ENCODE measurements around the gene FBH1.
"Not testable (repeated sequence)": the region's sequence is repeated elsewhere in the genome, so short reads cannot be mapped to it uniquely, and the experiment has no call there.

FBH1 gene

GRCh38 chr10:5941579-5941978 is 51.5 kb downstream of the FBH1 start:
- no peak for DNase-seq (ENCODE audit: low read depth)

GRCh38 chr10:5942001-5942400 is 52.0 kb downstream of the FBH1 start:
- DNase-seq (ENCODE audit: low read depth): no peak

DNA sequence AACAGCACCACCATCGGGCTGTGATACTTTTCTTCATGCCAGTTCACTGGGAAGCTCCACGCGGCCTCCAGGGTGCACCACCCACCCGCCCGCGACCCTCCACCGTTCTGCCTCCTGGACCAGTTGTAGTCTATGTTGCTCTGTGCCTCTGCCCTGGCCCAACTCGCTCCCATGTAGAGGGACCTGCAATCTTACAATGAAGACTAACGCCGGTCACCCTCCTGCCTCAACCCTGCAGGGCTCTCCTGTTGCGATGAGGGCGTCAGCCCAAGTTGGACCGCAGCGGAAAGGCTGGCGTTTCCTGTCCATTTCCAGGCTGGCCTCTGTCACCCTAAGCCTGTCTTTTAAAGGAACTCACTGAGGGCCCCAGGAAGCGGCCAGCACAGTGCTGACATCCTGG is 52.4 kb downstream of the FBH1 start:
- no peak for DNase-seq (ENCODE audit: low read depth)

DNA sequence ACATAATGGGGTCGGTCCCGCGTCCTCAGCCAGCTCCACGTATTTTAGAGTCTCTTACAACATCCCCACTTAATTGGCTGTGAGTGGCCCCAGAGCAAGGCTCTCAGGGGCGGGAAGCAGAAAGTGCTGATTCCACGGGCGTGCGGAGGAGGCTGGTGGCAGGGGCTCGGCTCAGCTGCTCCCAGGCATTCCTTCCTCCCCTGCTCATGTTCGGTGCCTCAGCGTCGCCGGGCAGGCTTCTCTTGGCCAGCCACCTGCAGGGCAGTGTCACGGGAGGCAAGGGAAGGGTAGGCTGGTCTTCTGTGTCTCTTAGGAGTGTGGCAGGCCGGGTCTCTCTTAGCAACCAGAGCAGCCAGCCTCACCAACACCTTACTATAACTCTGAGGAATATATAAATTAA is 53.5 kb downstream of the FBH1 start:
- peak; percentile 26 for DNase-seq (ENCODE audit: low read depth)

DNA sequence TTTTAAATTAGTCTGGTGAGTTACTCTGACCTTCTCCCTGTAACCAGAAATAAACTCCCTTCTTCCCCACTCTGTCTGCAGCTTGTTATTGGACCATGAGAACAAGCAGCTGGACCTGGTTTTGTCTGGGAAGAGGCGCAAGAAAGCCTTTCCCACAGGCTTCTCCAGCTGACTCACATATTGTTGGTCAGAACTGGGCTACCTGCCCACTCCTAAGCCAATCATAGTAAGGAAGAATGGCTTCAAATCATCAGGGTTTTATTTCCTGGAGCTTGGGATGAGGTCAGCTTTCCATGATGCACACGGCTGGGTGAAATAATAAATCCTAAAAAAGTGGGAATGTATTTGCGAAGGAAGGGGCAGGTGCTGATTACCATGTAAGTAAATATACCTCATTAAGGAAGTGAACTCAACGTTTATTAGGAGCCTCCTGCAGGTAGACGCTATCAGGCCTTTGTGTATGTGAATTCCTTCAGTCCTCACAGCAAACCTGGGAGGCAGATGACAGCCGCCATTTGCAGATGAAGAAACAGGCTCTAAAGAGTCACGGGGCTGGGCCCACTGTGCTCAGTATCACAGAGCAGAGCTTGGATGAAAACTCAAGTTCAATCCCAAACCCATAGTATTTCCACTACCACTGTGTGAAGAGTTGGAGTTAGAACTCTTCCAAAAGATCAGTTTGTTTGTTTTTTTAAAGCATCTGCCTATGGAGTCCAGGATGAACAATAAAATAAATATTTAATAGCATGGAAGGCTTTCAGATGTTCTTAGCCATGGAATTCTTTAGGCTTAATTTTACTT is 54.5 kb downstream of the FBH1 start:
- peak; percentile 99 for DNase-seq (ENCODE audit: low read depth)

- DNase-seq (ENCODE audit: low read depth): no peak
Observed at GRCh38 chr10:5945190-5945509, 55.1 kb downstream of the FBH1 start.

DNA sequence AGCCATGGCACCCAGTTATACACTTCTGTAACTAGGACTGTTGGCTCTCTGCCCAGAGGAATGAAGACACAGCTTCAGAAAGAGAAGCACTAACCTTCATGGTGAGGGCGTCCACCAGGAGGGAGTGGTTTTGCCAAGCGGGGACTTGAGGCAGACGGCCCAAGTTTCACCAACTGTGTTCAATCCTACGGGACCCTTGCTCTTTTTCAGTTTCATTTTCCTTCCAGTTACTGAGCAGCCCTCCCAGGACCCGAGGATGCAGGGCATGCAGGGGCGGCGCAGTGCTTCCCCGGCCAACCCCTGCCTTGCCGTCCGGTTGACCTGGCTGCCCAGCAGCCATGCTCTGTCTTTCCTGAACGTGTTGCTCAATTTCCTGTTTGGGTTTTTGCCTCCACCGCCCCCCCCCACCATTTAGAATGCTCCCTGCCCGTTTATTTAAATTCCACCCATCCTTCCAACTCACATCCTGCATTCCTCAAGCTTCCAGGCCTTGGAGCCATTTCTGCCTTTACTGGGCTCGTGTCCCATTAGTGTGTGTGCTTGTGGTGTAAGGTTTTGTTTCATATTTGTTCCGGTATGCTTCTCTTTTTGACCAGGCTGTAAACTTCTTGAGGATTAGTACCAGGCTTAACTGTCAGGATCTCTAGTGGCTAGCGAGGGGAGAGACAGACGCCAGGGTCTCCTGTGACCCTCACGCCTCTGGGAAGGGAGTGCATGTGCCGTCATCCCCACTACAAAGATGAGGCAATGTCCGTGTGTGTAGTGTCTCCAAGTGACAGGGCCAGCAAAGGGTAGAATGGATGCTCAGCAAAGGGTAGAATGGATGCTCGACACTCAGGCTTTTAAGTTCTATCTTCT is 55.7 kb downstream of the FBH1 start:
- peak; percentile 98 for DNase-seq (ENCODE audit: low read depth)

DNA sequence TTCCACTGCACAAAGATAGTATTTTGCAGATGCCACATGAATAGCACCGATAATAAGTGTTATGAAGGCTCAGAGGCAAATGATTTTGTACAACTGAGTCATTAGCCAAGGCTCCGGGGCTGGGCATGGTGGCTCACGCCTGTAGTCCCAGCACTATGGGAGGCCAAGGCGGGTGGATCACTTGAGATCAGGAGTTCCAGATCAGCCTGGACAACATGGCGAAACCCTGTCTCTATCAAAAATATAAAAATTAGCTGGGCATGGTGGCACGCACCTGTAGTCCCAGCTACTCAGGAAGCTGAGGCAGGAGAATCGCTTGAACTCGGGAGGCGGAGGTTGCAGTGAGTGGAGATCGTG is 56.4 kb downstream of the FBH1 start:
- not testable (repeated sequence) for DNase-seq (ENCODE audit: low read depth)

DNA sequence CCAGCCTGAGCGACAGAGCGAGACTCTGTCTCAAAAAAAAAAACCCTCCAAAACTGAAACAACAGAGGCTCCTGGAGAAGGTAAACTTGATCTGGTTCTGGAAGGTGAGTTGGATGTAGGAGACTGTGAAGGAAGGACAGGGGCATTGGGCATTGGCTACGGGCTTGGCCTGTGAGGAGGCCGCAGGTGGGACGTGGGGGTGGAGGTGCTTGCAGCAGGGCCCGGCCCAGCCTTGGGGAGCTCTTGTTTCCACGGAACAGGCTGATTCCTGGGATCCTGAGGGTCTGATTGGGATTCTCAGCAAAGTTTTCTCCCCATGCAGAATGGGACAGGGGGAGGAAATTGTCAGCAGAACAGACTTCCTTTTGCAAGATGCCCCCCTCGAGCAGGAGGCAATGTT is 56.7 kb downstream of the FBH1 start:
- no peak for DNase-seq (ENCODE audit: low read depth)

DNA sequence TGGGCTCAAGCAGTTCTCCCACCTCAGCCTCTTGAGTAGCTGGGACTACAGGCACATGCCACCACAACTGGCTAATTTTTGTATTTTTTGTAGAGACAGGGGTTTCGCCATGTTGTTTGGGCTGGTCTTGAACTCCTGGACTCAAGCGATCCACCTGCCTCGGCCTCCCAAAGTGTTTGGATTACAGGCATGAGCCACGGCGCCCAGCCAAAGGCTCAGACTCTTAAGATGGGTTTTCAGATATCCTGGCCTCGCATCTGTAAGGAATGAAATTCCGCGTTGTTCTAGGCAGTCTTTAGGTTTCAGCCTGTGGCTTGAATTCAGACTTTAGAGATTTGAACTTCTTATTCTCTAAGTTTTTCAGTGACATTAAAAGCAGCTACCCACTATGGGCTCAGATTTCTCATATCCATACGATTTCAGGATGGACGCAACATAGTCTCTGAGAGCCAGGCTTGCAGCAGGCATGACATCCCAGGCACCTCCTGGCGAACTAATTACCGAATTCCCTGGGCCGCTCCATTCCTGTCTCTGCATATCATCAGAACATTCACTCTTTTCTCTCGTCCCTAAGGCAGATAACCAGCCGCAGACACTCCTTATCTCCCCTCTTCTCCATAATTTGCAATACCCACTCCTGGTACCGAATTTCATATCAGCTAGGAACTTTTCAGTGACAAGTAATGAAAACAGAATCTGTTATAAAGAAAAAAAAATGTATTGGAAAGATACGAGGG is 57.6 kb downstream of the FBH1 start:
- no peak for DNase-seq (ENCODE audit: low read depth)

DNA sequence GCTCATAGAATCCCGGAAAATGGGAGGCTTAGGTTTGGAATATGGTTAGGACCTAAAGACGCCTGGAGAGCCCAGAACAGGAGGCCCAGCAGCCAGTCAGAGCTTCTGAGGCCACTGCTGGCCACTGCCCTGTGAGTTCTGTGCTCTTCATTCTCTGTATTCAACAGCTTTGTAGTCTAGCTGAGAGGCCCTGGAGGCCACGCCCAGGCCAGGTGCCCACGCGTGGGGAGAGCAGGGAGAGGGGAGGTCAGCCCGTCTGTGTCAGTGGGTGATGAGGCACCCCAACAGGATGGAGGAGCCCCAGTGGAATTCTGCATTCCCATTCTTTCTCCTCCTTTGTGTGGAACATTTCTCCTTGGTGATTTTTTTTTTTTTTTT is 58.2 kb downstream of the FBH1 start:
- DNase-seq (ENCODE audit: low read depth): no peak

DNA sequence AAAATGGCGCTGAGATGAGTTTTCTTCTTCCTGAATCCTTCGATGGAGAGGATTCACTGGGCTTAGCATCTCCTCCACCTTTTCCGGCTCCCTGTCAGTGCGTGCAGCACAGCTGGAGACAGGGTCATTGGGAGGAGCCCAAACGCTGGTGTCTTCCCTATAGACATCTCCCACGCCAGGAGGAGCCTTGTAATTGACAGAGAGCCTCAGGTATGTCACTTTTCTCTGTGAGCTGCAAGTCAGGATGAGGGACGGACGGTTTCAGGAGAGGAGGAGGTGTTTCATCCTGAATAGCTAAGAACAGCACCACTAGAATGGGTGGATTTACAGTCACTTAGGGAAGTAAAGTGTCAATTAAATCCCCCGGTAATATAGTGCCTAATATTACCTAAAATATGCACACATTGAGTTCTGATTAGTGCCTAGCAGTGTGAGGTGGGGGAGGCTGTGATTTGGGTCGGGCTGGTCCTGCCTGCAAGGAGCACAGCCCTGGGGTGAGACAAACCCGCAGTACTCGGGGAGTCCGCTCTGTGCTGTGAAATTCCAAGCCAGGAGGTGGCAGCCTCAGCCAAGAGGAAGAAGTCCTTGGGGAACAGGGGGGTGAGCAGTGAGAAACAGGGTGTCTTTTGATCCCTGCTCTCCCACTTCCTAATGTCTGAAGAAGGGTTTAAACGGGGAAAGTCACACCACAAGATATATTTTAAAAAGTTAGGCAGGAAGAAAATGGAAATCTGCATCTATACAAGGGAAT is 59.1 kb downstream of the FBH1 start:
- DNase-seq (ENCODE audit: low read depth): peak; percentile 61

- no peak for DNase-seq (ENCODE audit: low read depth)
Observed at GRCh38 chr10:5951167-5951711, 61.2 kb downstream of the FBH1 start.

- no peak for DNase-seq (ENCODE audit: low read depth)
Observed at GRCh38 chr10:5951721-5952407, 61.8 kb downstream of the FBH1 start.

DNA sequence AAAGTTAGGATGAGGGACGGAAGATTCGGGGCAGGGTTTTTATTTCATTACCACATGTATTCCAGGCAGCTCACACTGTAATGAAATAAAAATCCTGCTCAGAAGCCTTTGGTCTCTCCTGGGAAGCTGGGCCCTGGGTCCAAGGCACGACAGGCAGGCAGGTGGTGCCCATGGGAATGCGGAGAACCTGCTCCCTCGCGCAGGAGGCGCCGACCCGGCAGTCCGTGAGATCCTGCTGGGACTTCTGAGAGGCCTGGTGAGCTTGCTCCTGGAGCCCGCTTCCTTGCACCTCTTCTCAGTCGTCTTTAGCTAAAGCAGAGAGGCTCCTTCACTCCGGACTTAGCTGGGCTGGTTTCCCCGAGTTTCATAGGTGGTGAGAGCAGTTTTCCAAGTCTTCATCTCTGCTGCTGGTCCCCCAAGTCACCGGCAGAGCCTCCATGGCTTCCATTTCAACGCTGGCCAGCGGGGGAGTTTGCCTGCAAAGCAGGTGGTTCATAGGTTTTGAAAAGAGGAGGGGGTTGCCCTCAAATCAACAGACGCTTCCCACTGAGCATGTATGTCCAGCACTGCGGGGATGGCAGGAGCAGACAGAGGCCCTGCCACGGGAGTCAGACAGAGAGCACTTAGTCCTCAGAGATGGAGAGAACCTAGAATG is 62.8 kb downstream of the FBH1 start:
- DNase-seq (ENCODE audit: low read depth): no peak

DNA sequence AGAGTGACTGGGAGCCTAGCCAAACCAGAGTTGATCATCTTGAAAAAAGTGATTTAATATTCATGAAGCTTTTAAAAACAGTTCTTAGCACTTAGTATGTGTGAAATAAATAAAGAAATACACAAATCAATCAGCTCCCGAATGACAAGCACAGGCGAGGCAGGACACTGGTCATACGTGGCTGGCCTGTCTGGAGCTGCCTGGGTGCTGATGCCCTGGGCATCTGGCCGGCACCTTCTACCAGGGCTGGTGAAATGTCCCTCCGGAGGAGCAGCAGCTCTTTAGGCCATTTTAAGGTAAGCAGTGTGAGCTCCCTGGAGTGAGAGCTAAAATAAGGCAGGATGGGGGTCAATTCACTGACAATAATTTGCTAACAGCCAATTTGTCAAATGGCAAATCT is 63.6 kb downstream of the FBH1 start:
- no peak for DNase-seq (ENCODE audit: low read depth)

DNA sequence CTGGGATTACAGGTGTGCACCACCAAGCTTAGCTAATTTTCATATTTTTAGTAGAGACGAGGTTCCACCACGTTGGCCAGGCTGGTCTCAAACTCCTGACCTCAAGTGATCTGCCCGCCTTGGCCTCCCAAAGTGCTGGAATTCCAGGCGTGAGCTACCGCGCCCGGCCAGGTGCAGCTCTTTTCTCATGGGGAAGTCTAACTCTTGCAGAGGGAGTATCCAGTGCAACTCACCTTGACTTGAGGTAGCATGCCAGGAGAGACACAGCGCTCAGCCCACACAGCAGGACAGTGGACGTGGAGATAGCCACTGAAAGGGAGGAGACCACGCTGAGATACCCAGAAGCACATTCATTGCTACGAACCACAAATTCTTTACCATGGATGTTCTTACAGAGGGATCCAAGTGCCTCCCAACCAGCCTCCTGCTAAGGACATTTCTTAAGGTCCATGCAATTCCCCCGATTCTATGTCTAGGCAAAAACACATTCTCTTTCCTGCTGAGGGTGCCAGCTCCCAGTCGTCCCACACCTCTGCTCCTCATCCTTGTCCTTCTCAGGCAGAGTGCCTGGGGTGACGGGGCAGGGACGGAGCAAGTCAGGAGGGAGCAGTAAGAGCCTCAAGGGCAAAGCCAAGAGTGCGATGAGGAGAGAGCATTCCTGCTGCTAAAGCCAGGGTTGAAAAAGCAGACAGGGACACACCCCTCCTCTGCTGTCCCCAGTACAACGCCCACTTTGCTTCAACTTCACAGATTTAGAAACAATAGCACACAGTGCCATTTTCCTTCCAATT is 66.3 kb downstream of the FBH1 start:
- DNase-seq (ENCODE audit: low read depth): no peak

DNA sequence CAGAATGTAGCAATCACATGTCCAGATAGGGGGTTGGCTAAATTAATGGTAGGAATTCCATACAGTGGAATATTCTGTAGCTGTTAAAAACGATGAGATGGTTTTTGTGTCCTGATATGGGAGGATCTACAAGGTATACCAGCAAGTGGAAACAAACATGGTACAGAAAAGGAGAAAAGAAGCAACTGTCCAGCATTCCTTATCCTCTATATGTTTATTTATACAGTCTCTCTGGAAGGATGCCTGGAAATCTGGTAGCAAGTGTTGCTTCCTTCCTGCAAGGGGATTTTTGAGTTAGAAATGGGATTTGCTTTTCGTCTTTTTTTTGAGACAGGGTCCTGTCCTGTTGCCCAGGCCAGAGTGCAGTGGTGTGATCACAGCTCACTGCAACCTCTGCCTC is 68.0 kb downstream of the FBH1 start:
- DNase-seq (ENCODE audit: low read depth): peak; percentile 63

- DNase-seq (ENCODE audit: low read depth): no peak
Observed at GRCh38 chr10:5958675-5959074, 68.6 kb downstream of the FBH1 start.

DNA sequence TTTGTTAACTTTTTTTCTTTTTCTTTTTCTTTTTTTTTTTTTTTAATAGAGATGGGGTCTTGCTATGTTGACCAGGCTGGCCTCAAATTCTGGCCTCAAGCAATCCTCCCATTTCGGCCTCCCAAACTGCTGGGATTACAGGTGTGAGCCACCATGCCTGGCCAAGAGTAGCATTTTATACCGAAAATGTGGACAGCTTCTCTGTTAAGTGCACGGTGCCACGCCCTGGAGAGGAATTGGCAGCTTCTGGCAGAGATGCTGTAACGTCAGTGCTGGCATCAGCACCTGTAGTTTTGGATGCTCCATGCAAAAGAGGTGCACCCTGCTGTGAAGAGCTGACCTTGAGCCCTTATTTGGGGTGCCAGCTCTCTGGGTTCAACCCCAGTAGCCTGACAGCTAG is 69.1 kb downstream of the FBH1 start:
- no peak for DNase-seq (ENCODE audit: low read depth)
